Neuronal stem cell (in vitro differentiated cells): ENCODE measurements around the gene PSENEN.
A peak's percentile ranks its signal among the peaks of the same experiment; 100 is the strongest.

Experiments used
- DNase-seq: peaks from one replicate; pipeline ENCODE4 v3.0.0-alpha.2; 2013; ENCODE audit warnings: low spot score
- H2AFZ ChIP-seq: one replicate; pipeline ENCODE4 v1.6.1; 2013; ENCODE audit warnings: mild to moderate bottlenecking, low read length, inconsistent platforms
- H2AK5ac ChIP-seq: 2 replicates; pipeline ENCODE4 v1.6.1; 2013; ENCODE audit warnings: low read depth, mild to moderate bottlenecking, inconsistent platforms, low read length, moderate library complexity, mixed read lengths
- H2BK120ac ChIP-seq: 2 replicates; pipeline ENCODE4 v1.6.1; 2013; ENCODE audit warnings: low read depth, mild to moderate bottlenecking, inconsistent platforms, low read length, moderate library complexity, mixed read lengths
- H2BK12ac ChIP-seq: one replicate; pipeline ENCODE4 v1.6.1; 2013; ENCODE audit warnings: low read length, inconsistent platforms
- H2BK15ac ChIP-seq: 2 replicates; pipeline ENCODE4 v1.6.1; 2013; ENCODE audit warnings: mild to moderate bottlenecking, low read length, inconsistent platforms, mixed read lengths
- H2BK5ac ChIP-seq: one replicate; pipeline ENCODE4 v1.6.1; 2013; ENCODE audit warnings: inconsistent platforms, mild to moderate bottlenecking, low read length, moderate library complexity
- H3K14ac ChIP-seq: one replicate; pipeline ENCODE4 v1.6.1; 2013; ENCODE audit warnings: low read length, inconsistent platforms
- H3K18ac ChIP-seq: 2 replicates; pipeline ENCODE4 v1.6.1; 2013; ENCODE audit warnings: low read length, inconsistent platforms
- H3K23ac ChIP-seq: 2 replicates; pipeline ENCODE4 v1.6.1; 2013; ENCODE audit warnings: low read depth, mild to moderate bottlenecking, mixed read lengths, low read length, inconsistent platforms; ENCODE audit not compliant: poor library complexity
- H3K27ac ChIP-seq: replicated peaks from 3 replicates; pipeline ENCODE4 v1.5.1; 2013; ENCODE audit warnings: low read length, inconsistent platforms
- H3K27me3 ChIP-seq, 3 experiments: 2 replicates each; pipeline ENCODE4 v1.6.1; 2013; ENCODE audit warnings: low read length in 3 of 3, mild to moderate bottlenecking in 2 of 3, inconsistent platforms in 1 of 3, low read depth in 1 of 3, mixed read lengths in 1 of 3, moderate library complexity in 1 of 3; ENCODE audit not compliant: control insufficient read depth in 3 of 3, insufficient read depth in 3 of 3
- H3K36me3 ChIP-seq, 2 donors: replicated peaks in 1 of 2; 2 replicates each; pipeline ENCODE4 v1.6.1; 2013; ENCODE audit warnings: low read length in 2 of 2; ENCODE audit not compliant: control insufficient read depth in 2 of 2, insufficient read depth in 2 of 2
- H3K4ac ChIP-seq: 2 replicates; pipeline ENCODE4 v1.6.1; 2013; ENCODE audit warnings: inconsistent platforms, mild to moderate bottlenecking, low read length, moderate library complexity
- H3K4me1 ChIP-seq, 2 donors: 1 replicate in 1 of 2; 2 replicates in 1 of 2; pipeline ENCODE4 v1.6.1; 2013; ENCODE audit warnings: low read length in 2 of 2, low read depth in 1 of 2; ENCODE audit not compliant: control insufficient read depth in 2 of 2, insufficient read depth in 1 of 2
- H3K4me2 ChIP-seq: one replicate; pipeline ENCODE4 v1.6.1; 2013; ENCODE audit warnings: mild to moderate bottlenecking, low read length, inconsistent platforms; ENCODE audit not compliant: insufficient read depth, poor library complexity, severe bottlenecking
- H3K4me3 ChIP-seq, 2 donors: 2 replicates each; pipeline ENCODE4 v1.5.1; 2013; ENCODE audit warnings: low read length in 2 of 2, mild to moderate bottlenecking in 2 of 2, inconsistent platforms in 1 of 2, moderate library complexity in 1 of 2
- H3K79me1 ChIP-seq: one replicate; pipeline ENCODE4 v1.6.1; 2013; ENCODE audit warnings: low read depth, mild to moderate bottlenecking, inconsistent platforms, low read length, moderate library complexity
- H3K9ac ChIP-seq: one replicate; pipeline ENCODE4 v1.6.1; 2013; ENCODE audit warnings: mild to moderate bottlenecking, low read depth, low read length, inconsistent platforms; ENCODE audit not compliant: poor library complexity
- H3K9me3 ChIP-seq, 2 donors: replicated peaks in 1 of 2; 2 replicates each; pipeline versions ENCODE3 to v1.6.1; 2013; ENCODE audit warnings: low read length in 2 of 2, mild to moderate bottlenecking in 2 of 2, inconsistent platforms in 1 of 2, low read depth in 1 of 2, mixed read lengths in 1 of 2, moderate library complexity in 1 of 2; ENCODE audit not compliant: control insufficient read depth in 2 of 2, insufficient read depth in 1 of 2
- H4K8ac ChIP-seq: one replicate; pipeline ENCODE4 v1.6.1; 2013; ENCODE audit warnings: low read depth, mild to moderate bottlenecking, inconsistent platforms, low read length, moderate library complexity
- H4K91ac ChIP-seq: one replicate; pipeline ENCODE4 v1.6.1; 2013; ENCODE audit warnings: low read length, low read depth, mild to moderate bottlenecking, inconsistent platforms; ENCODE audit not compliant: poor library complexity
- WGBS, 2 donors: extraction: QIAGEN DNeasy Blood & Tissue Kit; methylation state at CpG; one replicate each; pipeline ENCODE4 v1.1.7; 2013; ENCODE audit warnings: missing lambda C conversion rate in 2 of 2, mixed read lengths in 1 of 2; ENCODE audit not compliant: insufficient read length in 2 of 2, insufficient replicate concordance in 1 of 2; ENCODE audit errors: extremely low coverage in 2 of 2; 5-methylcytosine and 5-hydroxymethylcytosine counted together

The PSENEN gene

DNA sequence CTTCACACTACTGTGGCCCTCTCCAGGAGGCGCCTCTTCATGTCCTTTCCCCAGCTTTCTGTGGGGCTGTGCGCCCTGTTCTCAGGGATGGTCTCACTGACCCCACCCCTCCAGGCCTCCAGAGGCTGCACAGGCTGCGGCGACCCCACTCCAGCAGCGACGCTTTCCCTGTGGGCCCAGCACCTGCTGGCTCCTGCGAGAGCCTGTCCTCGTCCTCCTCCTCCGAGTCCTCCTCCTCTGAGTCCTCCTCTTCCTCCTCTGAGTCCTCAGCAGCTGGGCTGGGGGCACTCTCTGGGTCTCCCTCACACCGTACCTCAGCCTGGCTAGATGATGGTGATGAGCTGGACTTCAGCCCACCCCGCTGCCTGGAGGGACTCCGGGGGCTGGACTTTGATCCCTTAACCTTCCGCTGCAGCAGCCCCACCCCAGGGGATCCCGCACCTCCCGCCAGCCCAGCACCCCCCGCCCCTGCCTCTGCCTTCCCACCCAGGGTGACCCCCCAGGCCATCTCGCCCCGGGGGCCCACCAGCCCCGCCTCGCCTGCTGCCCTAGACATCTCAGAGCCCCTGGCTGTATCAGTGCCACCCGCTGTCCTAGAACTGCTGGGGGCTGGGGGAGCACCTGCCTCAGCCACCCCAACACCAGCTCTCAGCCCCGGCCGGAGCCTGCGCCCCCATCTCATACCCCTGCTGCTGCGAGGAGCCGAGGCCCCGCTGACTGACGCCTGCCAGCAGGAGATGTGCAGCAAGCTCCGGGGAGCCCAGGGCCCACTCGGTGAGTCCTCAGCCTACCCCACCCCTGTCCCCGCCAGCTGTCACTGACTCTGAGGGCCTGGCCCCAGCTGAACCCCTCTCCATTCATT, 41.1 kb downstream of the PSENEN start:
- H2BK5ac ChIP-seq, result peak overlapping the region; percentile 53
- H3K18ac ChIP-seq, result peak overlapping the region; percentile 28
- H3K14ac ChIP-seq, result peak overlapping the region; percentile 21
- no peak overlapping the region for H3K4me3 ChIP-seq
- H2AFZ ChIP-seq, result no peak overlapping the region
- WGBS, 2 donors, result no CpG with 5 or more reads among the region's 31 CpGs
- no peak overlapping the region for H2BK120ac ChIP-seq
- no peak for DNase-seq
- peaks cover 18 to 54% of the 10 kb centered on the region in 2 donors for H3K36me3 ChIP-seq
- peaks cover 0 to 9% of the 10 kb centered on the region in 2 donors for H3K4me1 ChIP-seq
- peaks cover 1% of the 10 kb centered on the region for H3K79me1 ChIP-seq
- no peaks in the 10 kb centered on the region for H3K27me3 ChIP-seq
- peak overlapping the region; percentile 14 for H2AK5ac ChIP-seq
- H4K91ac ChIP-seq, result no peak overlapping the region
- H2BK12ac ChIP-seq, result no peak overlapping the region
- no peak overlapping the region for H3K27ac ChIP-seq
- H3K4ac ChIP-seq, result no peak overlapping the region
- no peak overlapping the region for H3K4me2 ChIP-seq
- H3K9me3 ChIP-seq, result no peaks in the 10 kb centered on the region
- peak overlapping the region; percentile 43 for H4K8ac ChIP-seq
- peak overlapping the region; percentile 70 for H3K9ac ChIP-seq
- no peak overlapping the region for H2BK15ac ChIP-seq
- no peak overlapping the region for H3K23ac ChIP-seq

DNA sequence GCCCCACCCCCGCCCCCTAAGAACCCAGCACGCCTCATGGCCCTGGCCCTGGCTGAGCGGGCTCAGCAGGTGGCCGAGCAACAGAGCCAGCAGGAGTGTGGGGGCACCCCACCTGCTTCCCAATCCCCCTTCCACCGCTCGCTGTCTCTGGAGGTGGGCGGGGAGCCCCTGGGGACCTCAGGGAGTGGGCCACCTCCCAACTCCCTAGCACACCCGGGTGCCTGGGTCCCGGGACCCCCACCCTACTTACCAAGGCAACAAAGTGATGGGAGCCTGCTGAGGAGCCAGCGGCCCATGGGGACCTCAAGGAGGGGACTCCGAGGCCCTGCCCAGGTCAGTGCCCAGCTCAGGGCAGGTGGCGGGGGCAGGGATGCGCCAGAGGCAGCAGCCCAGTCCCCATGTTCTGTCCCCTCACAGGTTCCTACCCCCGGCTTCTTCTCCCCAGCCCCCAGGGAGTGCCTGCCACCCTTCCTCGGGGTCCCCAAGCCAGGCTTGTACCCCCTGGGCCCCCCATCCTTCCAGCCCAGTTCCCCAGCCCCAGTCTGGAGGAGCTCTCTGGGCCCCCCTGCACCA, 41.9 kb downstream of the PSENEN start:
- H3K9ac ChIP-seq, result no peak overlapping the region
- no CpG with 5 or more reads among the region's 15 CpGs for WGBS, 2 donors
- no peak overlapping the region for H4K91ac ChIP-seq
- H2AK5ac ChIP-seq, result no peak overlapping the region
- no peak overlapping the region for H4K8ac ChIP-seq
- H3K27ac ChIP-seq, result no peak overlapping the region
- H2BK15ac ChIP-seq, result no peak overlapping the region
- no peak overlapping the region for H3K4ac ChIP-seq
- H3K27me3 ChIP-seq, result peaks cover 0 to 2% (median 0%) of the 10 kb centered on the region in 3 experiments
- no peak overlapping the region for H3K4me3 ChIP-seq
- H2BK5ac ChIP-seq, result no peak overlapping the region
- peaks cover 0 to 9% of the 10 kb centered on the region in 2 donors for H3K4me1 ChIP-seq
- DNase-seq, result no peak
- H3K79me1 ChIP-seq, result peaks cover 1% of the 10 kb centered on the region
- no peak overlapping the region for H2BK12ac ChIP-seq
- H3K18ac ChIP-seq, result no peak overlapping the region
- no peak overlapping the region for H3K4me2 ChIP-seq
- H2BK120ac ChIP-seq, result no peak overlapping the region
- peaks cover 12 to 46% of the 10 kb centered on the region in 2 donors for H3K36me3 ChIP-seq
- no peak overlapping the region for H2AFZ ChIP-seq
- no peak overlapping the region for H3K23ac ChIP-seq
- no peaks in the 10 kb centered on the region for H3K9me3 ChIP-seq
- no peak overlapping the region for H3K14ac ChIP-seq

DNA sequence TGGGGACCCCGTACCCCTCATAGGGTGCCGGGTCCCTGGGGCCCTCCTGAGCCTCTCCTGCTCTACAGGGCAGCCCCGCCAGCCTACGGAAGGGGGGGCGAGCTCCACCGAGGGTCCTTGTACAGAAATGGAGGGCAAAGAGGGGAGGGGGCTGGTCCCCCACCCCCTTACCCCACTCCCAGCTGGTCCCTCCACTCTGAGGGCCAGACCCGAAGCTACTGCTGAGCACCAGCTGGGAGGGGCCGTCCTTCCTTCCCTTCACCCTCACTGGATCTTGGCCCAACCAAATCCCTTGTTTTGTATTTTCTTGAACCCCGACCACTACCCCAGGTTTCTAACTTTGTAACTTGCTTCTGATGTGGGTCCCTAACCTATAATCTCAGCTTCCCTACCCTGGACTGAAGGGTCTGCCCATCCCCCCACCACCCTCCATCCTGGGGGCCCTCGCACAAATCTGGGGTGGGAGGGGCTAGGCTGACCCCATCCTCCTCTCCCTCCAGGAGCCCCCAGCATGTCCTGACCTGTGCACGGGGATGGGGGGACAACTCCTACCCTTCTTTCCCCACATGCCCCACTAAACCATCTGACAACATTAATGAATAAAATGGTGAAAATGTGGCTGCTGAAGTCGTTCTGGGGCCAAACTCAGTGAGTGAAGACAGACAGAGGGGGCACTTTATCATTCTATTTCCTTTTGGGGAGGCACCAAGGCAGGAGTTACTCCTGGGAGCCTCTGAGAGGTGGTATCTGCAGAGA, 42.9 kb downstream of the PSENEN start:
- H2BK5ac ChIP-seq, result no peak overlapping the region
- no peak overlapping the region for H3K4me3 ChIP-seq
- no peaks in the 10 kb centered on the region for H3K9me3 ChIP-seq
- no peak overlapping the region for H3K9ac ChIP-seq
- H2AK5ac ChIP-seq, result no peak overlapping the region
- no peak overlapping the region for H3K18ac ChIP-seq
- no CpG with 5 or more reads among the region's 12 CpGs for WGBS, 2 donors
- H3K79me1 ChIP-seq, result peaks cover 1% of the 10 kb centered on the region
- no peak overlapping the region for H2AFZ ChIP-seq
- no peak overlapping the region for H4K91ac ChIP-seq
- H3K23ac ChIP-seq, result no peak overlapping the region
- H2BK12ac ChIP-seq, result no peak overlapping the region
- peaks cover 6 to 35% of the 10 kb centered on the region in 2 donors for H3K36me3 ChIP-seq
- peaks cover 0 to 8% of the 10 kb centered on the region in 2 donors for H3K4me1 ChIP-seq
- H2BK15ac ChIP-seq, result no peak overlapping the region
- DNase-seq, result no peak
- no peak overlapping the region for H4K8ac ChIP-seq
- H3K4ac ChIP-seq, result no peak overlapping the region
- peaks cover 0 to 2% (median 0%) of the 10 kb centered on the region in 3 experiments for H3K27me3 ChIP-seq
- no peak overlapping the region for H3K27ac ChIP-seq
- H3K14ac ChIP-seq, result no peak overlapping the region
- no peak overlapping the region for H2BK120ac ChIP-seq
- no peak overlapping the region for H3K4me2 ChIP-seq
